HG03460 (cell line): Measurements from ENCODE around the gene POLA1.
"Not testable (repeated sequence)": the region's sequence is repeated elsewhere in the genome, so short reads cannot be mapped to it uniquely, and the experiment has no call there.

Source experiments
- ATAC-seq: cut with Tn5 transposase; IDR thresholded peaks from one replicate; pipeline ENCODE4 v1.9.1; 2021; ENCODE audit not compliant: unreplicated experiment

The POLA1 gene, protein sequence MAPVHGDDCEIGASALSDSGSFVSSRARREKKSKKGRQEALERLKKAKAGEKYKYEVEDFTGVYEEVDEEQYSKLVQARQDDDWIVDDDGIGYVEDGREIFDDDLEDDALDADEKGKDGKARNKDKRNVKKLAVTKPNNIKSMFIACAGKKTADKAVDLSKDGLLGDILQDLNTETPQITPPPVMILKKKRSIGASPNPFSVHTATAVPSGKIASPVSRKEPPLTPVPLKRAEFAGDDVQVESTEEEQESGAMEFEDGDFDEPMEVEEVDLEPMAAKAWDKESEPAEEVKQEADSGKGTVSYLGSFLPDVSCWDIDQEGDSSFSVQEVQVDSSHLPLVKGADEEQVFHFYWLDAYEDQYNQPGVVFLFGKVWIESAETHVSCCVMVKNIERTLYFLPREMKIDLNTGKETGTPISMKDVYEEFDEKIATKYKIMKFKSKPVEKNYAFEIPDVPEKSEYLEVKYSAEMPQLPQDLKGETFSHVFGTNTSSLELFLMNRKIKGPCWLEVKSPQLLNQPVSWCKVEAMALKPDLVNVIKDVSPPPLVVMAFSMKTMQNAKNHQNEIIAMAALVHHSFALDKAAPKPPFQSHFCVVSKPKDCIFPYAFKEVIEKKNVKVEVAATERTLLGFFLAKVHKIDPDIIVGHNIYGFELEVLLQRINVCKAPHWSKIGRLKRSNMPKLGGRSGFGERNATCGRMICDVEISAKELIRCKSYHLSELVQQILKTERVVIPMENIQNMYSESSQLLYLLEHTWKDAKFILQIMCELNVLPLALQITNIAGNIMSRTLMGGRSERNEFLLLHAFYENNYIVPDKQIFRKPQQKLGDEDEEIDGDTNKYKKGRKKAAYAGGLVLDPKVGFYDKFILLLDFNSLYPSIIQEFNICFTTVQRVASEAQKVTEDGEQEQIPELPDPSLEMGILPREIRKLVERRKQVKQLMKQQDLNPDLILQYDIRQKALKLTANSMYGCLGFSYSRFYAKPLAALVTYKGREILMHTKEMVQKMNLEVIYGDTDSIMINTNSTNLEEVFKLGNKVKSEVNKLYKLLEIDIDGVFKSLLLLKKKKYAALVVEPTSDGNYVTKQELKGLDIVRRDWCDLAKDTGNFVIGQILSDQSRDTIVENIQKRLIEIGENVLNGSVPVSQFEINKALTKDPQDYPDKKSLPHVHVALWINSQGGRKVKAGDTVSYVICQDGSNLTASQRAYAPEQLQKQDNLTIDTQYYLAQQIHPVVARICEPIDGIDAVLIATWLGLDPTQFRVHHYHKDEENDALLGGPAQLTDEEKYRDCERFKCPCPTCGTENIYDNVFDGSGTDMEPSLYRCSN (N-terminal part only)

DNA sequence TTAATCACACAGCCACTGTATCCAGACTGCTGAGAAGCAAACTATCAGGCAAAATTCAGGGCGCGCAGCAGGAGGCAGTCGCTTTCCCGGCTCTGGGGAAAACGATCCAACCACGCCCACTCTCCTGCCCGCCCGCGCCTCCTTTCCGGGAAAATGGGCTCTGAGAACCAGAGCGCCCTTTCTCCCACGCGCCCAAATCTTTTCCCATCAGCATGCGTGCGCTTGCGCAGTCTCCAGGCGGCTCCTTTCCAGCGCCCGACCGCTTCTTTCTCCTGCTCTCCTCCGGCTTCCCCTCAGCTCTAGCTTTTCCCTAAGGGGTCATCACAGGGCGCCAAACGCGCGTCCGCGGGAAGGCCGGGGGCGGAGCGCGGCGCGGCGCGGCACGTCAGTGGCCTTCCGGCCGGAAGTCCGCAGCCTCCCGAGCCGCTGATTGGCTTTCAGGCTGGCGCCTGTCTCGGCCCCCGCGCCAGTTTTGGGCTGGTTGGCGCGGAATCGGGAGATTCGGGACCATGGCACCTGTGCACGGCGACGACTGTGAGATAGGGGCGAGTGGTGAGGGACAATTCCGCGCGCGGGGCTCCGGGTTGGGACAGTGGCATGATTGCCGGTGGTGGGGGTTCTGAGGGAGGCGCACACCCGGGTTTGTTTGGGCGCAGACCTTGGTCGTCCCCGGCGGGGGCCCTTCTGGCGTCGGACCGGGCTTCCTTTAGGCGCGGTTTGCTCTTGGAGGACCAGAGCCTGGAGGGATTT lies at the start of gene POLA1:
Gene POLA1 (plus strand): TSS at position 466 of the 750 bp plus-strand sequence. CDS start 44 bp downstream, at position 510.
- ATAC-seq, result peak; percentile 93

DNA sequence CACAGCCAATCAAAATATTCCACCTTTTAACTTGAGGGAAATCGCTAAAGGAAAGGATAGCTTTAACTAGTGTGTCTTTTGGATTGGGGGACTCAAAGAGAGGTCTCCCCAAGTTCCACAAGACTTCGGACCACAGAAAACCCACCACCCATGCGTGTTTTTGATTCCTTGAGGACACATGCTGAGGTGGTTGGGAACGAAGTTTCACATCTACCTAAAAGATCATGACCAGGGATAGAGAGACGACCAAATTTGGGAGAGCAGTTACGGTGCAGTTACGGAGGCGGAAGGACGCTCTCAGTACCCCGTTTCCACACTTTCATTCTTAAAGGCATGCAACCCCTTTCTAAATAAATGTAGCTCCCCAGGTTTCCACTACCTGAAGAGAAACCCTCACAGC lies 47.7 kb upstream of the POLA1 start:
- no peak for ATAC-seq

DNA sequence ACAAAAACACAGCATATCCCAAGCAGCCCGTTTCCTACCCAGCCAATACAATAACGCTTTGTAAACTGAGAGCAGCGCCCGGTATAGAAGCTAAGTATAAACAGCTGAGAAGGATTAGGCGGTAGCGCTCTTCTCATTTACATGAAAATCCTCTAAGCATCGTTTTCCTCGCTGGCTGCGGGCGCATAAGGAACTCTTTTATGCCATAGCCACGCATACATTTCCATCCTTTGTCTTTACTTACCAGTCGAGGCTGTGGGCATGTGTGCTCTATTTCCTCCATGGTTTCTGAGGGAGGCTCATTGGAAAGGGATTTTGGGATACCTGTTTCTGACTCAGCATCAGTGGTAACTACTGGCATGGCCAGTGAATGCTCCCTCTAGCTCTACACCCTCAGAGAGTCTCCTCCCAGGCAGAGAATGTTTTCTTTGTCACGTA lies 47.0 kb upstream of the POLA1 start:
- no peak for ATAC-seq

DNA sequence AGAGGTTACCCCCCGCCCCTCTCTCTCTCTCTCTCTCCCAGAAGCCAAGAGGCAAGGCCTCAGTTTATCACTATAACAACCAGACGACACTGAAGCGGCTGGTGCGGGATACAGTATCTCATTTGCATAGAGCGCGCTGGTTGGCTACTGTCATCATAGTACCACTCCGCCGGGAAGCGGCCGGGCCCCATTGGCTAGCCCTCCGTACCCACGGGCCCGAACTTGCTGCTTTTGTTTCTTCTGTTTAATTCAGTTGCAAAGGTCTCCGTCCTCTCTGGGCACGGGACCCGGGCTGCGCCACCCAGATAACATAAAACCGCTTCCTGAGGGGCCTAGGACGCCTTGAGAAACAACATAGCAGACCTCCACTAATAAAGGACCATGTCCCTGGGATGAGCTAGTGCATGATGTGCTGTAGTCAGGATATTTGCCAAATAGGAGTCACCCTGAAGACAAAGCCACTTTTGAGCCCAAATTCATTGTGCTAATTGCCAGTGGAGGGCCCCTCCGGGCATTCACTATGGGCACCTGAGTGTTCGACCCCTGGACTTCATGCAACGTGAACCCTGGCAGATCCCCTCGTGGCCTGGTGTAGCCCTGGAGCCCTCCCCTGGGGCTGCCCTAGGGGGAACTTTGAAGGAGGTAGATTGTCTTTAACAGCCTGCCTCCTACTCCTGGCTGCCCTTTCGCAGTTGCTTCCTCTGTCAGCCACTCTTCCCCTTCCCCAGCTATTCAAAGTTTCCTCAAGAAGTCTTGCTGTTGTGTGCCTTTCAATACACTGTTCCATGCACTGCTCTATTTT lies 46.3 kb upstream of the POLA1 start, which contains the start of gene PCYT1B:
Gene PCYT1B (minus strand): TSS at position 91 of the 802 bp plus-strand sequence. CDS start 242 bp downstream, outside the sequence.
- peak; percentile 97 for ATAC-seq

DNA sequence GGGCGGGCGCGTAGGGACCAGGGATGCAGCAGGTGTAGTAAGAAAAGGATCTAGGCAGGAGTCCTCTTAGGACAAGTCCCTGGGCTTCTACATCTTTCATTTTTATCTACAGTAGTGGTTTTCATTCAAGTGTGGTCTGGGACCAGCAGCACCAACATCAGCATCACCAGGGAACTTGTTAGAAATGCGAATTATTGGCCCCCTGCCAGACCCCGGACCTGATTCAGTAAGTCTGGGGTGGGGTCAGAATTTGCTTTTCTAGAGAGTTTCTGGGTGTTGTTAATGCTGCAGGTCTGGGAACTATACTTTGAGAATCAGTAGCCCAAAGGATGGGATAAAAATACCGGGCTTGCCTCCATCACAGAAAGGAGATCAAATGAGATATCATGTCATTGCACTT lies 45.2 kb upstream of the POLA1 start:
- ATAC-seq, result no peak

DNA sequence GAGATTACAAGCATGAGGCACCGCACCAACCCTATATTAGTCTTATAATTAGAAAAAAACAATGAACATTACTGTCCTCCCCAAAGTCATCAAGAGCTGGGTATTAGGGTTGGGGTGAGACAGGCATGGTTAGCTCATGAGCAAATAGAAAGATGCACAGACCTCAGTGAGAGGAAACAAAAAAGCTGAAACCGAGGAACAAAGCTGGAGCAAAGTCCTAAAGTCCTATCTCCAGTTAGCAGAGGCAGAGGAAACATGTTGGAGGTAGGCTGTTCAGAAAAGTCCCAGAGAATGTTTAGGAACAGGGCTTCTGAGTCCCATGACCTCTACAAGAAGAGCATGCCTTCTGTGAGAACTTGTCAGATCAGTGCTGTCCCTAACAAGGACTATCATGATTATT lies 41.9 kb upstream of the POLA1 start:
- no peak for ATAC-seq

DNA sequence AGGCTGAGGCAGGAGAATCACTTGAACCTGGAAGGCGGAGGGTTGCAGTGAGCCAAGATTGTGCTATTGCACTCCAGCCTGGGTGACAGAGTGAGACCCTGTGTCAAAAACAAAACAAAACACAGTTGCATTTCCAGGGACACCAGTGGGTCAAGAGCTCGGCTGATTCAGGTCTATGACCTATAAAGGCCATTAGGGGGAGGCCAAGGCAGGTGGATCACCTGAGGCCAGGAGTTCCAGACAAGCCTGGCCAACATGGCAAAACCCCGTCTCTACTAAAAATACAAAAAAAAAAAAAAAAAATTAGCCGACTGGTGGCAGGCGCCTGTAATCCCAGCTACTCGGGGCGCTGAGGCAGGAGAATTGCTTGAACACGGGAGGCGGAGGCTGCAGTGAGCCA lies 38.0 kb upstream of the POLA1 start:
- not testable (repeated sequence) for ATAC-seq

DNA sequence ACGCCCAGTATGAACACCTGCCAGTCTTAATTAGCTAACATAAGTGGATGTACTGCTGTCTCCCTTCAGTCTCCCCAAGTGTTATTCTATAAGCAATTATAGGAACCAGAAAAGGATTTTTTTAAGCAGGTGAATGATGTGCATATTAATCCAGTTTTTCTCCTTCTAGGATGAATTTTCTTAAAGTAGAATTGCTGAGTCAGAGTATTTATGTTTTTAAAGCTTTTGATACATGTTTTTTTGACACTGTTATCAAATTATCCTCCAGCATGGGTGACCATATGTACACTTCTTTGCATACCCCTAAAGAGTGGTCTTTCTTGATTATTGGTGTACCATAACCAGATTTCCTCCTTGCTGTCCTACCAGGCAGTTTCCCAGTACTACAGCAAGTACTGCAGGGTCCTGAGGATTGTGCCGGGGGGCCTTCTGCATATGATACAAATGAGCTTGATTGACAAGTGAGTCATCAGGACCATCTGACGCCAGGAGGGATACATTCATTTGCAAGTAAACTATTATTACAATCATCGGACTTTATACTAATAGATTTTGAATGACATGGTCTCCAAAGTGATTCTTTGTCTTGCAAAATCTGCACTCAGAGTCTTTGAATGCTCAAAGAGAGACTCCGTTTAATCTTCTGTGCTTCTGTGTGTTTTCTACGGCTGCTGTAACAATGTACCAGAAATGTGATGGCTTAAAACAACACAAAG lies 35.9 kb upstream of the POLA1 start:
- no peak for ATAC-seq

DNA sequence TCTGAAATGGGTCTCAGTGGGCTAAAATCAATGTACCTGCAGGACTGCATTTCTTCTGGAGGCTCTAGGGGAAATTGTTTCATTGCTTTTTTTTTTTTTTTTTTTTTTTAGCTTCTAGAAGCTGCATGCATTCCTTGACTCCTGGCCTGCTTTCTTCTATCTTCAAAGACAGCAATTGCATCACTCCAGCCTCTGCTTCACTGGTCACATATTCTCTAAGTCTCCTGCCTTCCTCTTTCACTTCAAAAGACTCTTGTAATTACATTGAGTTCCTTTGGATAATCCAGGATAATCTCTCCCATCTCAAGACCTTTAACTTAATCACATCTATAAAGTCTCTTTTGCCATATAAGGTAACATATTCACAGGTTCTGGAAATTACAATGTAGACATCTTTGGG lies 35.3 kb upstream of the POLA1 start:
- ATAC-seq, result no peak

DNA sequence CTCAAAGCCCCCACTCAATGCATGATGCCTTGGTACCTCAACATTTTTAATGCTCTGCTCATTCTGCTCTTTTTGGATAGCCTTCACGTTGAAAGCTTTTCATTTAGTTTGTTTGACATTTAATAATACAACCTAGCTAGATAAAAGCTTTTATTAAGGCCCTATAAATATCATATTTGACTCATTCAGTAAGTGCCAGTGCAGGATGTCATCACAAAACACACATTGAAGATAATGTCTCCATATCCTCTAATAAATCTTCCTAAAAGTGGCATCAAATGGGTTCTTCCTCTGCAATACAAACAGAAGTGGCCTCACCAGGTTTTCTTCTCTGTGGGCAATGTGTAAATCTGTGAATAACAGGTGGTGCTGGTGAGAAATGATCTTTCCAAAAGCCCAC lies 34.6 kb upstream of the POLA1 start:
- ATAC-seq, result no peak

DNA sequence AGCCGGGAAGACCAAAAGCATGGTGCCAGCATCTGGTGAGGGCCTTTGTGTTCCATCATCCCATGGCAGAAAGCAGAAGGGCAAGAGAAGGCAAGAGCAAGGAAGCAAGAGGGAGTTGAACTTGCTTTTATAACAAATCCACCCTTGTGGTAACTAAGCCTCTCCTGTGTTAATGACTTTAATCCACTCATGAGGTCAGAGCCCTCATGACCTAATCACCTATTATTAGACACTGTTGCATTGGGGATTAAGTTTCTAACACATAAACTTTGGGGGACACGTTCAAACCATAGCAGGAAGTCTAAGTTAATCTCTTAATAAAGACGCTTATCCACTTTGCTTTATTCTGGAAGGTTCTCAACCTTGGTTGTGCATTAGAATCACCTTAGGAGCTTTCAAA lies 34.1 kb upstream of the POLA1 start:
- ATAC-seq, result no peak

DNA sequence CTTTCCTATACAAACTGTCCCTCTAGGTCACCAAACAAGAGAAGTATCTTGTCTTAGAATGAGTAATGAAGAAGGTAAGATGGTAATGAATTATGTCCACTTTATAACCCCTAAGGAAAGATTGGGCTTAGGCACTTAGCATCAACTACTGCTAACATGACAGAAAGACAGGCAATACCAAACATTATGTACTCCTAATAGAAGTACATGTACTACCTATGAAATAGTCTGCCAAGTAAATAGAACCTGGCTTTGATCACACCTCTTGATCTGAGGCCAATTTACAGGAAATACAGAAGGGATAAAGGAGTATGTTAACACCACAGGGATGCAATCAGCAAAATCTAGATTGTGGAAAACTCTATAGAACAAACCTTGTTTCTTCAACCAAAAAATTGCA lies 32.4 kb upstream of the POLA1 start:
- no peak for ATAC-seq

DNA sequence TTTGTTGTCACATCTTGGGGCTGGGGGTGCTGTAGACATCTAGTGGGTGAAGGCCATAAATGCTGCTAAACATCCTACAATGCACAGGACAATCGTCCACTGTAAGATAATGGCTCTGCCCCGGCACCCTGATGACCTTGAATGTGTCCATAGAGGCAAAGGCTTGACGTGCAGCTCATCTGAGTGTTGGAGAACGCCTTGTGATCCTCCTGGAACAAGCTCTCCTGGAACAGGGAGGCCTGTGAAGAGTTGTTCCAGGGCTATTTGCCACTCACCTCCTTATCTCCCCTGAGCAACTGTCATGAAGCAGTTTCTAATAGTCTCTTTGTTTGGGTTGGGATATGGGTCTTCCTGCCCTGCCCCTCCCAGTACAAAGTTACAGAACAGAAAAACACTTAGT lies 31.4 kb upstream of the POLA1 start:
- no peak for ATAC-seq

DNA sequence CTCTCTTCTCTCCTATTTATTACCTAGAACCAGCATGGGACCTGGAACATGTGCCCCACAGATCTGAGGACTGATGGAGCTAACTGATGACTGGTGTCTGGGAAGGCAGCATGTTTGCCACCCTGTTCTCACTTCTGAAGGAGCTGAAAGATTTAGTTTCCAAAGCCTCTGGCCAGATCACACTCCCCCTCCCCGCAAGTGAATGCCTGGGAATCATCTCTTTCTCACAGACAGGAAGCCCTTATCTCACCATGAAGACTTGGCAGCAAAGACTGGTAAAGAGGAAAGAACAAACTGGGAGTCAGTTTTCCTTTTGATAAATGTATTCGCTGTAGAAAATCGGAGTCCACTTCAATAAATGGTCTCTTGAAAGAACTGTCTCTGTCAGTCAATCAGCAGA lies 25.6 kb upstream of the POLA1 start:
- ATAC-seq, result no peak

DNA sequence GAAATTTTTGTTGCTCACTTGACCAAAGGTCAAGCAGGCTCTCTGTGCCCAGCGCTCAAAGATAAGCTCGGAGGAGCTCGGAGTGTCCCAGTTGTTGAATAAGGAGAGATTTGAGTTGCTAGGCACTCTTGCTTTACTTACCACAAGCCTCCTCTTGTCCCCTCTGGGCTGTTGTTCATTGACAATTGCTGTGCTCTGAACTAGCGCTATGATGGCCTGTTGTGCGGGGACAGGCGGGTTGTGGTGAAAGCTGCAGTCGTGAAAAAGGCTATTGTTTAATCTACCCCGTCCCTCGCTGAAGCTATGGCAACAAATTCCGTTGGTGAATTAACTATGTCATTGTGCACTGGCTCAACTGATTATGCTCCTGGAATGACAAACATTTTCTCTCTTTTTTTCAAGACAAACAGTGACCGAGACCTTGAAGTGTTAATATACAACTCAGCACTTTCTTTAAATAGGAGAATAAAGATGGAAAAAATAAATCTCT lies 21.0 kb upstream of the POLA1 start:
- ATAC-seq, result no peak

DNA sequence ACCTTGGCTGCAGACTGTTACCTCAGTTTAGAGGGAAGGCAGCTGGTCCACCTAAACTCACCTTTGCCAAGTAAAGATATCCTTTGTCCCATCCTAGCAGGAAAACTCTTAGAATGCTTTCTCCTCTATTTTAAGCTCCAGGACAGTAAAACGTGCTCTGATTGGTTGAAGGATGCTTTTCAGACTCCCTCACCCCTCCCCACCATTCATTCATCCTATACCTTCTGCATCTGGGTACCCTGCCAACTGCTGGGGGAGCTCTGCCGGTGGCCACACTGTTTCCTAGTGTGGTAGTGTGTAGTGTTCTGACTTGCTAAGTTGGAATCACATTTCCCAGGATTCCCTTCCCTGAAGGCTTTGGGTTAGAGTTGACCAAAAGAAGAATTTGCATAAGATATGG lies 20.3 kb upstream of the POLA1 start:
- no peak for ATAC-seq

DNA sequence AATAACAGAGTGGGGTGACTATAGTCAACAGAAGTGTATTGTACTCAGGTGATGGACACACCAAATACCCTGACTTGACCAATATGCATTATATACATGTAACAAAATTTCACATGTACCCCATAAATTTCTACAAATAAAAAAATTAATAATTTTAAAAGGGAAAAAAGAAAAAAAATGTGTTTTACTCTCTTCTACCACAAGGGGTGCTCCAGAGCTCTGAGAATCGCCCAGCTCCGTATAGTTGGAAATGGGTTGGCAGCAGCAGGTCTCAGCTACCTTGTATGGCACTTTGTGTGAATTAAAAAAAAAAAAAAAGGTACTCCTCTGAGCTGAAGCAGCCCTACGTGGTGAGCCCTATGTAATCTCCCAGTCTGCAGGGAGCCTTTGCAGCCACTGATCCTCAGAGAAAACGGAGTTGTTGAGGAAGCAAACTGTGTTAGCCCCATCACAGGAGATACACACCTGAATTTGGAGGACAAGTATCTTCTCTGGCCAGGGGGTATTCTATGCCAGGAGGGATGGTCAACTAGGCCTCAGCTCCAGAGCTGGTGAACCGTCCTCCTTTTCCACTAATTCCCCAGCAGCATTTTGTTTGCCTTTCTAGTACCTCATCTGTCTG lies 17.2 kb upstream of the POLA1 start:
- ATAC-seq, result no peak

DNA sequence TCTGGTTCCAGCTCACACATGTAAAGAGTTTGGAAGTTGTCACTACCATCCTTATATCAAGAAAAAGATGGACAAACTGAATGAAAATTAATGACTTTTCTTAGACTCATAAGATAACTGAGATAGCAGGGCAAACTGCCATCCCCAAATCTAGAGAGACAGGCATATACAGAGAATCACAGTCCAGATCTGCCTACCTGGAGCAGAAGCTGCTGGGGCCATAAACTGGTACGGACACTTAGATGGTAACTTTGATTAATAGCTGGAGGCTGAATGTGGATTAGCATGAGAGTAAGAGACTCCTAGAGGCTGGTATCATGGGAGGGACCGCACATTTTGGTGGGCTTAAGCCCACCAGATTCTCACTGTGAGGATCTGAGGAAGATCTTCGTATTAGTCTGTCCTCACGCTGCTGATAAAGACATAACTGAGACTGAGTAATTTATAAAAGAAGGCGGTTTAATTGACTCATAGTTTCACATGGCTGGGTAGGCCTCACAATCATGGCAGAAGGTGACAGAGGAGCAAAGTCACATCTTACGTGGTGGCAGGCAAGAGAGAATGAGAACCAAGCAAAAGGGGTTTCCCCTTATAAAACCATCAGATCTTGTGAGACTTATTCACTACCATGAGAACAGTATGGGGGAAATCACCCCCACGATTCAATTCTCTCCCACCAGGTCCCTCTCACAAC lies 10.8 kb upstream of the POLA1 start:
- no peak for ATAC-seq
